ENCODE data around the gene IDH3G.

DNA sequence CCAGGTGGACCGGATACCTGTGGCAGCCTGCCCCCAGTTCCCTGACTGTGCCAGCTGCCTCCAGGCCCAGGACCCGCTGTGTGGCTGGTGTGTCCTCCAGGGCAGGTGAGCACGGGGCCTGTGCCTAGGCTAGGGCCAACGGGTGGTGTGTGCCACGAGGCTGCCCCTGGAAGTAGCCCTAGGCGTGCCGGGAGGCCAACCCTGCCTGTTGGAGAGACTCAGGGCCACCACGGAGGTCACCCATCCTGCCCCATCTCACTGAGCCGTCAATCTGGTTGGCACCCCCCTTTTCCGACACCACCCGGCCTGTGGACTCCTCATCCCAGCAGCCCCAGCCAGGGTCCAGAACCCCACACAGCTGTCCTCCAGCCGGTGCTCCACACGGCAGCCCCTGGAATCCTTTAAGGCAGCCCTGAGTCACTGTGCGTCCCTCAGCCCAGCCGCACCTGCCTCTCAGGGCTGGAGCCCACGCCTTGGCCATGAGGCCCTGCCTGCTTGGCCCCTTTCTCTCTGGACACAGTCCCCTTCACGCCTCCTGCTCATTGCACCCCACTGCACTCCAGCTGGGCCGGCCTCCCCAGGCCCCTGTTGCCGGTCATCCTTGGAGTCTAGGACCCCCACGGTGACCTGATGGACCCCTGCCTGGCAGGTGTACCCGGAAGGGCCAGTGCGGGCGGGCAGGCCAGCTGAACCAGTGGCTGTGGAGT, 24.9 kb downstream of the IDH3G start:
- TF ChIP-seq TAF1 (IDR thresholded peaks at IDR 0.05; ENCODE audit: low read depth) (no peak), EP300 (IDR thresholded peaks at IDR 0.05; ENCODE audit: borderline replicate concordance) (no peak)

Data from Ishikawa (cell line).